Thoracic aorta (tissue), 2 donors: ENCODE results near the gene TNIP1. TPM values are rescaled to one million over a fixed set of nuclear protein-coding genes. Genes with fewer than 3 reads are reported as not detected.
A peak's percentile ranks its signal among the peaks of the same experiment; 100 is the strongest.

ENCODE experiments used
- ATAC-seq: fragments of 150-250 bp; one replicate; pipeline ENCODE4 v1.8.0; 2017; ENCODE audit warnings: low read depth; ENCODE audit not compliant: insufficient number of reproducible peaks, low FRiP score
- DNase-seq: peaks from one replicate; pipeline ENCODE4 v3.0.0-alpha.2; 2020; ENCODE audit warnings: low spot score
- H3K27ac ChIP-seq, 2 donors: fragments of 200-600 bp; sonication (generic); 1 replicate in 1 of 2; 2 replicates in 1 of 2; pipeline ENCODE4 v1.5.1; 2016; ENCODE audit warnings: mild to moderate bottlenecking in 2 of 2, moderate library complexity in 2 of 2
- H3K27me3 ChIP-seq: fragments of 200-600 bp; sonication (generic); replicated peaks from 2 replicates; pipeline ENCODE4 v1.6.0; 2016; ENCODE audit warnings: mild to moderate bottlenecking; ENCODE audit not compliant: insufficient read depth
- H3K36me3 ChIP-seq: fragments of 200-600 bp; sonication (generic); one replicate; pipeline ENCODE4 v1.5.1; 2016
- H3K4me1 ChIP-seq, 2 donors: fragments of 200-600 bp; sonication (generic); 1 replicate in 1 of 2; 2 replicates in 1 of 2; pipeline versions ENCODE4 v1.5.1 to v1.6.0; 2016; ENCODE audit warnings: low read depth in 2 of 2, mild to moderate bottlenecking in 1 of 2; ENCODE audit not compliant: control insufficient read depth in 1 of 2
- H3K4me3 ChIP-seq: fragments of 200-600 bp; sonication (generic); 2 replicates; pipeline ENCODE4 v1.5.1; 2016; ENCODE audit warnings: mild to moderate bottlenecking
- H3K9me3 ChIP-seq: fragments of 200-600 bp; sonication (generic); 2 replicates; pipeline ENCODE4 v1.5.1; 2016
- total RNA-seq, 2 donors: library from RNA; depleted of rRNA; stranded (reverse); fragments of >200 nt; gene quantifications; one replicate each; pipeline versions ENCODE4 v1.1.0 to v1.2.3, GENCODE V29; 2016
- TF ChIP-seq, protein P1 (sequence below): fragments of 200-600 bp; sonication (generic); IDR thresholded peaks from one replicate; pipeline ENCODE4 v1.5.1; 2019; ENCODE audit warnings: antibody characterized with exemption

TNIP1 gene, protein sequence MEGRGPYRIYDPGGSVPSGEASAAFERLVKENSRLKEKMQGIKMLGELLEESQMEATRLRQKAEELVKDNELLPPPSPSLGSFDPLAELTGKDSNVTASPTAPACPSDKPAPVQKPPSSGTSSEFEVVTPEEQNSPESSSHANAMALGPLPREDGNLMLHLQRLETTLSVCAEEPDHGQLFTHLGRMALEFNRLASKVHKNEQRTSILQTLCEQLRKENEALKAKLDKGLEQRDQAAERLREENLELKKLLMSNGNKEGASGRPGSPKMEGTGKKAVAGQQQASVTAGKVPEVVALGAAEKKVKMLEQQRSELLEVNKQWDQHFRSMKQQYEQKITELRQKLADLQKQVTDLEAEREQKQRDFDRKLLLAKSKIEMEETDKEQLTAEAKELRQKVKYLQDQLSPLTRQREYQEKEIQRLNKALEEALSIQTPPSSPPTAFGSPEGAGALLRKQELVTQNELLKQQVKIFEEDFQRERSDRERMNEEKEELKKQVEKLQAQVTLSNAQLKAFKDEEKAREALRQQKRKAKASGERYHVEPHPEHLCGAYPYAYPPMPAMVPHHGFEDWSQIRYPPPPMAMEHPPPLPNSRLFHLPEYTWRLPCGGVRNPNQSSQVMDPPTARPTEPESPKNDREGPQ
- 100 to 1,000 TPM in 1 of 2 donors, 10 to 100 TPM in 1; 77.4 to 103 TPM for total RNA-seq

DNA sequence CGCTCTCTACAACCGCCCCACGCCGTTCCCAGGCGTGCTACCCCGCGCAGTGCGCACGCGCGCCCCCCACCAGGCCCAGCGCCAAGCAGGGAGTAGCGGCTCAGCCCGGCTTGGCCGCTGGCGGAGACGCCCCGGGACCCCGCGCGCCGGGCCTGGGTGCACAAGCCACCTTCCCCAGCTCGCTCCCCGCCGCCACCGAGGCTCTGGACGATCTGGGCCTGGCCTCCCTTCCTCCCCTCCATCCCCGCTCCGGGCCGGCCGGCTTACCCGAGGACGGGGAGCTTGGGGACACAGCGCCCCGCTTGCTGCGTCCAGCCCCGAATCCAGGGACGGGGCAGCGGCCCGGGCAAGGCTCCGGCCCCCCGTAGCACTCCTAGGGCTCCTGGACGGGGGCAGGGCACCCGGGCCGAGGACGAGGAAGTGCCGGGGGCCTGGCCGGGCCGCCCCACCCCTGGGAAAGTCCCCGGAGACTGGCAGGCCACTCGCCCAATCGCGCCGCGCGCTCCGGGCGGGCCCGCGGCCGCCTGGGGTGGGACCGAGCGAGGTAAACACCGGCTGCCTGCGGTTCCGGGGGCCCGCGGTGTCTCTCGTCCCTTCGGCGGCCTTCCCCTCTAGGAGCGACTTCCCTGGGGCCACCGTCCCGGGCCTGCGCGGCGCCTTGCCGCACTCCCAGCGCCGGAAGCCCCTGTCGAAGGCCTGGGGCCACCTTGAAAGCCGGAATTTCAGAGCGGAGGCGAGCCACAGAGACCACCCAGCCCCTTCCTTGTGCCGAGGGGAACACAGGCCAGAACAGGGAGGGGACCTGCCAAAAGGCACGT lies at the start of gene TNIP1:
Gene TNIP1, minus strand, starts transcription at position 422 of the 818 bp plus-strand sequence. CDS start 15,939 bp downstream, outside the sequence.
- Histone ChIP-seq H3K4me3 (peak within 1 kb of the TSS; percentile 98), H3K4me1 (peaks cover 28 to 57% of the 10 kb centered on the region in 2 donors), H3K9me3 (no peaks in the 10 kb centered on the region), H3K27ac (peak within 1 kb of the TSS; percentile 96 to 98), H3K36me3 (no peaks in the 10 kb centered on the region), H3K27me3 (no peaks in the 10 kb centered on the region)
- peak; percentile 62 for ATAC-seq
- DNase-seq = peak; percentile 44
- TF ChIP-seq, protein P1, sequence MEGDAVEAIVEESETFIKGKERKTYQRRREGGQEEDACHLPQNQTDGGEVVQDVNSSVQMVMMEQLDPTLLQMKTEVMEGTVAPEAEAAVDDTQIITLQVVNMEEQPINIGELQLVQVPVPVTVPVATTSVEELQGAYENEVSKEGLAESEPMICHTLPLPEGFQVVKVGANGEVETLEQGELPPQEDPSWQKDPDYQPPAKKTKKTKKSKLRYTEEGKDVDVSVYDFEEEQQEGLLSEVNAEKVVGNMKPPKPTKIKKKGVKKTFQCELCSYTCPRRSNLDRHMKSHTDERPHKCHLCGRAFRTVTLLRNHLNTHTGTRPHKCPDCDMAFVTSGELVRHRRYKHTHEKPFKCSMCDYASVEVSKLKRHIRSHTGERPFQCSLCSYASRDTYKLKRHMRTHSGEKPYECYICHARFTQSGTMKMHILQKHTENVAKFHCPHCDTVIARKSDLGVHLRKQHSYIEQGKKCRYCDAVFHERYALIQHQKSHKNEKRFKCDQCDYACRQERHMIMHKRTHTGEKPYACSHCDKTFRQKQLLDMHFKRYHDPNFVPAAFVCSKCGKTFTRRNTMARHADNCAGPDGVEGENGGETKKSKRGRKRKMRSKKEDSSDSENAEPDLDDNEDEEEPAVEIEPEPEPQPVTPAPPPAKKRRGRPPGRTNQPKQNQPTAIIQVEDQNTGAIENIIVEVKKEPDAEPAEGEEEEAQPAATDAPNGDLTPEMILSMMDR = no peak

DNA sequence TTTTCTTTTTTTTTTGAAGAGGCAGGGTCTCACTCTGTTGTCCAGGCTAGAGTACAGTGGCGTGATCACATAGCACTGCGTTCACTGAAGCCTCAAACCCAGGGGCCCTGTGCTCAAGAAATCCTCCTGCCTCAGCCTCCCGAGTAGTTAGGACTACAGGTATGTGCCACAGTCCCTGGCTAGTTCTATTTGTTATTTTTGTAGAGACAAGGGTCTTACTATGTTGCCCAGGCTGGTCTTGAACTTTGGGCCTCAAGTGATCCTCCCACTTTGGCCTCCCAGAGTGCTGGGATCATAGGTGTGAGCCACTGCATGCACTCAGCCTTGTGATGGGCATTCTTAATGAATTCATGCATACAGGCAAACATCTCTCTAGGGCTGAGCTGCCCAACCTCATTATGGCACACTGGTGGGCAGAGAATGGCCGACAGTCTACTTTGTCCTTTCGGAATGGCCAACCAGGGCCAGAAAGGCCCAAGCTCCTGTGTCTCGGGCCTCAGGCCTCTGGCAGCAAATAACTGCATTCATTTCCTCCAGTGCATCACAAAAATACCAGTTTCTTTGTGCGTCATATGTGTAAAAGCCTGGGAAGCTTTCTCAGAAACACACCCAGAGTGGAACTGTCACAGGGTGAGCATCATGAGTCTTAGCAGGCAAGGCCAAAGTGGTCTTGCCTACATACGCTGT lies 49.5 kb upstream of the TNIP1 start:
- no peaks in the 10 kb centered on the region for H3K27me3 ChIP-seq
- ATAC-seq = no peak
- DNase-seq = no peak
- H3K36me3 ChIP-seq = peaks cover 78% of the 10 kb centered on the region
- no peaks in the 10 kb centered on the region for H3K4me1 ChIP-seq
- TF ChIP-seq, protein P1 = no peak
- no peaks in the 10 kb centered on the region for H3K9me3 ChIP-seq
- H3K4me3 ChIP-seq = no peak overlapping the region
- H3K27ac ChIP-seq = no peak overlapping the region

DNA sequence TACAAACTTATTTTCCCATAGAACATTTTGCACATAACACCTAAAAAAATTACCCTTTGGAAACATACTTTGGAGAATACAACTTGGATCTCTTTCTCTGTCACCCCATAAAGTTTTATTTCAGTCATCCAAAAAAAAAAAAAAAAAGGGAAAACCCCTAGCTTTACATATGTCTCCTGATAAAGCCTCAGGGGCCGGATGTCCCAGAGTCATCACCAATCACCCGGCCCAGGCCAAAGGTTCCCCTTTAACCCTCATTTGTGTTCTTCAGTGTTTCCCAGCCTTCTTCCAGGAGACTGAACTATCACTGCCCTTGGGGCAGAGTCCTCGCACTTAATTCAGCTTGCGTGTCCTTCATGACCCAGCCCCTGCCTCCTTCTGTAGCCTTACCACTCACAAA lies 48.0 kb upstream of the TNIP1 start:
- ATAC-seq (no peak), DNase-seq (no peak)
- Histone ChIP-seq H3K36me3 (peaks cover 62% of the 10 kb centered on the region), H3K9me3 (no peaks in the 10 kb centered on the region), H3K4me1 (peaks cover 0 to 12% of the 10 kb centered on the region in 2 donors), H3K4me3 (no peak overlapping the region), H3K27ac (no peak overlapping the region), H3K27me3 (no peaks in the 10 kb centered on the region)
- TF ChIP-seq, protein P1 = no peak

DNA sequence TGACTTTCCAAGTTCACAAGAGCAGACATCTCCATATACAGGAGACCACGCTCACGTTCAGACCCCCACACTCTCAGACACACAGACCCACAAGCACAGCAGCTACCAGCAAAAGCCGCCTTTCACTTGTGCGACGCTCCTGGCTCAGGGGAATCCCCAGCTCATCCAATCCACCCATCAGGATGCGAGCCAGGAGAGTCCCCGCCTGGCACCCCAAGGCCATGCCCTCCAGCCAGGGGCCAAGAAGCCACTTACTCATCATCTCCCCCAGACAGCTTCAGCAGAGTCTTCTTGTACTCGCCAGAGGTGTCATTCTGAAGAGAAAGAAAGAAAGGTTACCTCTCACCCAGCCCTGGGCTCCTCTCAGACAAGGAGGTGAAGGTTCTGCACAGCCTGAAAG lies 47.1 kb upstream of the TNIP1 start:
- TF ChIP-seq, protein P1 = no peak
- no peaks in the 10 kb centered on the region for H3K9me3 ChIP-seq
- H3K4me3 ChIP-seq = no peak overlapping the region
- no peak overlapping the region for H3K27ac ChIP-seq
- no peaks in the 10 kb centered on the region for H3K27me3 ChIP-seq
- H3K4me1 ChIP-seq = peaks cover 0 to 17% of the 10 kb centered on the region in 2 donors
- DNase-seq (no peak), ATAC-seq (no peak)
- peaks cover 60% of the 10 kb centered on the region for H3K36me3 ChIP-seq
